HUES64 (cell line): ENCODE data around the gene HIGD1A.

Experiments used
- H3K27ac ChIP-seq: 2 replicates; pipeline ENCODE4 v1.7.0; 2013; ENCODE audit warnings: low read depth, low read length, inconsistent platforms
- H3K27me3 ChIP-seq: 2 replicates; pipeline ENCODE4 v1.6.1; 2013; ENCODE audit warnings: mild to moderate bottlenecking, low read length; ENCODE audit not compliant: insufficient read depth
- H3K36me3 ChIP-seq: 2 replicates; pipeline ENCODE4 v1.6.1; 2013; ENCODE audit warnings: mild to moderate bottlenecking, low read length; ENCODE audit not compliant: insufficient read depth
- H3K4me1 ChIP-seq: 2 replicates; pipeline ENCODE4 v1.6.1; 2013; ENCODE audit warnings: mild to moderate bottlenecking, low read length, moderate library complexity; ENCODE audit not compliant: insufficient read depth
- H3K4me3 ChIP-seq: 2 replicates; pipeline ENCODE4 v1.5.1; 2013; ENCODE audit warnings: mild to moderate bottlenecking, low read length, moderate library complexity
- H3K9ac ChIP-seq: 2 replicates; pipeline ENCODE4 v1.6.1; 2013; ENCODE audit warnings: mild to moderate bottlenecking, low read depth, low read length
- H3K9me3 ChIP-seq: 2 replicates; pipeline ENCODE4 v1.6.1; 2013; ENCODE audit warnings: low read depth, low read length; ENCODE audit not compliant: insufficient read depth
- WGBS: fragments of 150-250, 120-280 bp; methylation state at CpG from one replicate; pipeline ENCODE4 v1.1.7; 2013; ENCODE audit warnings: missing lambda C conversion rate; 5-methylcytosine and 5-hydroxymethylcytosine counted together

HIGD1A gene

DNA sequence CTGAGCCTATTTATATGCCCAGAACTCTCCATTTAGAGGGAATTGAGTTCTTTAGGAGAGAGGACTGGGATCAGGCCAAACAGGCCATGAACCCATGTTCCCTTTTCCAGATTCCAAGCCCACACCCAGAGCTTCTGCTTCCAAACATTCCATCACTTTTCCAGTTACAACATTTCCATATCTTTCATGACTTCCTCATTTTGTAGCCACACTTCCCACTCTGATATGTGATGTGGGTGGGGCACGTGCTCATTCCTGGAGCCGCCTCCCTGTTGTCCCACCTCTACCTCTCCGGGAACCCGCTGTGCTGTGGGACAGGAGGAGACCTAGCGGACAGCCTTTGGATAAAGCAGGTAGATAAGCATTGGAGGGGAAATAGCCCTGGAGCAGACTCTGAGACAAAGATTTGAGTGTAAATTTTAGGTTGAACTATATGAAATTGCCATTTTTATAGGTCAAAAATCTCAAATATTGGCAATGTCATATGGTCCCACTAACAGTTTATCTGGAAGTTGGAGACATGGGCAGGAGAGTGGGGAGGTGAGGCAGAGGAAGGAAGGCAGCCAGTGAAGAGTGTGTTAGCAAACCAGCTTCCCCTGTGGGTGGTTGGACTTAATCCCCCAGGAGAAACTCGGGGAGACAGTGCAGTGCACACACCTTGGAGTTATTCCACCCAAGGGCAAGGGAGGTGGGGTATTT is 39.6 kb upstream of the HIGD1A start:
- Histone ChIP-seq H3K27me3 (no peaks in the 10 kb centered on the region), H3K4me3 (no peak overlapping the region)
- WGBS, result 92% methylated on average over 5 of the region's 6 CpGs

DNA sequence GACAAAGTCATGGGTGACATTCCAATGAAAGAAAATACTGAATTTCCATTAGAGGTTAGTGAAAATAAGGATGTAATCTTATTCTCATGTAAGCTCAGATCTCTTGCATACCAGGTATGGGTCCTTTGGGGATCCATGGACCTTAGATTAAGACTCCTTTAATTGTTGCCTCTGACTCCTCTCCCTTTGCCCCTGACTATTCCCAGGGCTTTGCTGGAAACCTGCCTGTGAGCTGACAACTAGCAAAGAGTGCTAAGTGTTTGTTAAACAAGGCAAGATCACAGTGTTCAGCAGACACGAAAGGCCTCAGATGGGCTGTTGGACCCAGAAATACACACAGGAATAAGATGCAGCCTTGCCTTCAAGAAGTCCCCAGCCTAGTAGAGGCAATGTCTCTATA is 37.0 kb upstream of the HIGD1A start:
- no peaks in the 10 kb centered on the region for H3K9me3 ChIP-seq
- H3K4me3 ChIP-seq, result no peak overlapping the region
- 93% methylated on average over 1 of the region's 1 CpG for WGBS
- H3K27me3 ChIP-seq, result no peaks in the 10 kb centered on the region
- H3K9ac ChIP-seq, result no peak overlapping the region
- no peak overlapping the region for H3K27ac ChIP-seq
- no peaks in the 10 kb centered on the region for H3K36me3 ChIP-seq
- peaks cover 12% of the 10 kb centered on the region; the same call in 1 of the 2 replicates for H3K4me1 ChIP-seq

More for the DNA sequence above, 39.6 kb upstream of the HIGD1A start:
- H3K9ac ChIP-seq, result no peak overlapping the region
- H3K4me1 ChIP-seq, result peaks cover 12% of the 10 kb centered on the region; the same call in 1 of the 2 replicates
- H3K9me3 ChIP-seq, result no peaks in the 10 kb centered on the region
- no peaks in the 10 kb centered on the region for H3K36me3 ChIP-seq
- H3K27ac ChIP-seq, result no peak overlapping the region

DNA sequence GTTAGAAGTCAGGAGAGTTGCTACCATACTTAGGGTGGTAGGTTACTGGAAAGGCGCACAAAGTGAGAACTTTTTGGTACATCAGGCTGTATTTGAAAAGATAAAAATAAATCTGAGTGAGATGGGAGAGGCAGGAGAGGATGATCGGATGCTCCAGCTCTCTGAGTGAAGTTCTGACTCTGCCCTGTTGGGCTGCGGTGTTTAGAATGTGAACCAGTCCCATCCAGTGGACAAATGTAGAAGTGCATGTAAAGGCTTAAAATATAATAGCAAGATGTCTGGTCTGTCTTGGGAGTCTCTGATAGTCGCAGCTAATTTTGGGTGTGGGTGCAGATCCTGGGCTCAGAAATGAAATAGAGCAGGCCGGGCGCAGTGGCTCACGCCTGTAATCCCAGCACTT is 35.3 kb upstream of the HIGD1A start:
- Histone ChIP-seq H3K4me1 (peaks cover 9% of the 10 kb centered on the region; the same call in 1 of the 2 replicates), H3K27ac (no peak overlapping the region), H3K27me3 (no peaks in the 10 kb centered on the region), H3K4me3 (no peak overlapping the region), H3K9ac (no peak overlapping the region), H3K9me3 (no peaks in the 10 kb centered on the region), H3K36me3 (no peaks in the 10 kb centered on the region)
- 76% methylated on average over 7 of the region's 7 CpGs for whole genome bisulfite sequencing

DNA sequence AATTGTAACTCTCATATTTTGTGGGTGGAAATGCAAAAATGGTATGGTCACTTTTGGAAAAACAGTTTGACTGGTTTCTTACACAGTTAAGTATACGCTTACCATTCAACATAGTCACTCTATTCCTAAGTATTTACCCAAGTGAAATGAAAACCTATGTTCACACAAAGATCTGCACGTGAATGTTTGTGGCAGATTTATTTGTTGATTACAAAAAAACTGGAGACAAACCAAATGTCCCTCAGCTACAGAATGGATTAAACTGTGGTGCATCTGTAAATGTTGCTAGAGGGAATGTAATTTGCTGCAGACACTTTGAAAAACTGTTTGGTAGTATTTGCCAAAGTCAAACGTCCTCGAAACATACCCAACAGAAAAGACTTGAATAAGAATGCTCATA is 34.3 kb upstream of the HIGD1A start:
- Histone ChIP-seq H3K36me3 (no peaks in the 10 kb centered on the region), H3K4me3 (no peak overlapping the region), H3K27ac (no peak overlapping the region), H3K9ac (no peak overlapping the region), H3K27me3 (no peaks in the 10 kb centered on the region), H3K9me3 (no peaks in the 10 kb centered on the region), H3K4me1 (no peaks in the 10 kb centered on the region)
- 94% methylated on average over 3 of the region's 4 CpGs for WGBS

DNA sequence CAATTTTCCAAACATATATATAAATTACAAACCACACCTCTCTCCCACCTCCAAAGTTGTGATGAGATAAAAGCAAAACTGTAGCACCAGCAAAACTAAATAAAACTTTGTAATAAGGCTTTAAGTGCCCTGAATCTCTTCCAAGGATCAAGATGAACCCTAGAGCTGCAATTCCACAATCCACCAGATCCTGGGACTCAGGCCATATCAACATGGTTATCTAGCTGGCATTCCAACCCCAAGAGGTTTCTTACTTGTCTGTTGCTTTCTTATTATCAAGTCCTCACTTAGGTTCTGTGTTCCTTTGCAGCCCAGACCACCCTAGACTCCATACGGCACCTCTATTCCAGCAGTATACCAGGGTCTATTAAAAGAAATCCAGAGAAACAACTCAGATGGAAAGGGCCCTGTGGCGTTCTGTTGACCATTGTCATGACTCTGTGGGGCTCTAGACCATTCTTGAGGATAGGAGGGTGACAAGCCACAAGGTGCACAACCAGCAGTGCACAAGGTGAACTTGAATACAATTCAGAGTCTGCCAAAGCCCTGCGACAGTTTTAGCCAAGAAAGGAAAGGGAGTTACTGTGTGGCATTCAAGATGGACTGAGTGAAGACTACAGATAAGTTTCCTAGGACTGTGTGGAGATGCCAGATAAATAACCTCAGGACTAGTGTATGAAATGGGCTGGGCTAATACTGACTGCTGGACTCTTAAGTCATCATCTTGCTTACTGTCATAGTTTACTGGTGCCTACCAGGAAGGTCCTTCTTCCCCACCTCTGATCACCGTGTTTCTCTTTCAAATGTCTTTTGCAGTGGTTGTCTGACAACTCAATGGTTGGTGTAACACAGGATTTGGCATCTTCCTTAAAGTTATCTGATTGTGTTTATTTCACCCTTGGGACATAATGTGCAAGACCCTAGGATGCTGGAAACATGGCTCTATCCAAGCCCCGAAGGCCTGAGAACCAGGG is 32.1 kb upstream of the HIGD1A start:
- H3K4me1 ChIP-seq, result no peaks in the 10 kb centered on the region
- 96% methylated on average over 5 of the region's 5 CpGs for WGBS
- H3K27me3 ChIP-seq, result no peaks in the 10 kb centered on the region
- no peak overlapping the region for H3K9ac ChIP-seq
- no peak overlapping the region for H3K4me3 ChIP-seq
- no peaks in the 10 kb centered on the region for H3K9me3 ChIP-seq
- H3K27ac ChIP-seq, result no peak overlapping the region
- no peaks in the 10 kb centered on the region for H3K36me3 ChIP-seq

DNA sequence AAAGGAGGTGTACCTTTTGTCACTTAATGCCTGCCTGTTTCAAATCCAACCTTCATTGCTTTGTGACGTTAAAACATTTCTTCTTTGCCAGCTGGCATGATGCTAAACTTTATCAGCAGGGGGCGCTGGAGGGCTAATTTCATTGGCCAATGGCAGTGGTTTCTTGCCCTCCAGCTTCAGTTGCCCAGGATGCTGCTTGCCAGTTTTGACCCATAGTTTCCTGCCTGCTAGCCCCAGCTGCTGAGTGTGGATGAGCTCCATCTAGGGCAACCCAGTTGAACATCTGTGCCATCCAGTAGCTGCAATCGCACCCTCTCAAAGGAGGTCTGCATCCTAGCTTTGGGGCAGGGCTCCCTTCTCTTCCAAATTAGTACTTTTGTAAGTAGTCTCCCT is 27.0 kb upstream of the HIGD1A start:
- Histone ChIP-seq H3K27me3 (no peaks in the 10 kb centered on the region), H3K9ac (no peak overlapping the region), H3K9me3 (no peaks in the 10 kb centered on the region), H3K36me3 (no peaks in the 10 kb centered on the region), H3K4me1 (peaks cover 8% of the 10 kb centered on the region), H3K27ac (no peak overlapping the region), H3K4me3 (no peak overlapping the region)
- WGBS, result 29% methylated on average over 3 of the region's 3 CpGs

DNA sequence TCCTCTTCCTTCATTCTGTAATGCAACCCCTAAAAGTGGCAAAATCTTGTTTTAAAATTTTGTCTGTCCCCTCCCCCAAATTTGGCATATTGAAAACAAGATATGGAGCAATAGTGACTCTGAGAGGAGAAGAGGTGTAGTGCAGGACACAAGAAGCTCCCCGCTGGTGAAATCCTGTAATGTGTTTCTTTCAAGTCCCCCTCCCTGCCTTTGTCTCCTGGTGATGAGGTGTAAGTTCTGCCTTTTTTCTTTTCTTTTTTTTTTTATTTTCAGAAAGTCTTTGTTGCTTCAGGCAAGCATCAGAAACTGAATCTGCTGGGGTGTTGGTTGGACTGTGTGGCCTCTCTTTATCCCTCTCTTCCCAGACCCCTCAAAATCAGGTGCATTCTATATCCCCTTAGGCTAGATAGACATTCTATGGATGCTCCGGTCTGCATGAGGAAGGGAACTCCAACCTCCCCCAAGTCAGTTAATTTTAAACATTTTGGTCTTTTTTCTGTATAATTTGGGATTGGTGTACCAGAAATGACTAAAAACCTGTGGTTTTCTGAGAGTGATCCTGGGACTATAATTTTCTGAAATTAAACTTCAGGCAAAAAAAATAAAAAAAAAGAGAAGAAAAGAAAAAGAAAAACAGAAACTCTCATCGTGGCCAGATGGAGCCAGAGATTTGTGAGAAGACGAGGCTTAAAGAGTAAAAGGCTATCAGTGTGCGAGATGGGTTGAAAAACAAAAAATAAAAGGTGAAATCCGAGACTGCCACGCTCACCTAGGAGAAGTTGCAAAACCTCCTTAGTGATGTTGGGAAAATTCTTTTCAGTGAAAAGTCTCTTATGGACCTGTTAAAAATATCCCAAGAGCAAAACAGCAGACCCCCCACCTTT is 26.4 kb upstream of the HIGD1A start:
- no peaks in the 10 kb centered on the region for H3K9me3 ChIP-seq
- WGBS, result 44% methylated on average over 6 of the region's 7 CpGs
- H3K4me1 ChIP-seq, result peaks cover 8% of the 10 kb centered on the region
- no peak overlapping the region for H3K27ac ChIP-seq
- no peak overlapping the region for H3K9ac ChIP-seq
- H3K27me3 ChIP-seq, result no peaks in the 10 kb centered on the region
- H3K4me3 ChIP-seq, result no peak overlapping the region
- no peaks in the 10 kb centered on the region for H3K36me3 ChIP-seq

DNA sequence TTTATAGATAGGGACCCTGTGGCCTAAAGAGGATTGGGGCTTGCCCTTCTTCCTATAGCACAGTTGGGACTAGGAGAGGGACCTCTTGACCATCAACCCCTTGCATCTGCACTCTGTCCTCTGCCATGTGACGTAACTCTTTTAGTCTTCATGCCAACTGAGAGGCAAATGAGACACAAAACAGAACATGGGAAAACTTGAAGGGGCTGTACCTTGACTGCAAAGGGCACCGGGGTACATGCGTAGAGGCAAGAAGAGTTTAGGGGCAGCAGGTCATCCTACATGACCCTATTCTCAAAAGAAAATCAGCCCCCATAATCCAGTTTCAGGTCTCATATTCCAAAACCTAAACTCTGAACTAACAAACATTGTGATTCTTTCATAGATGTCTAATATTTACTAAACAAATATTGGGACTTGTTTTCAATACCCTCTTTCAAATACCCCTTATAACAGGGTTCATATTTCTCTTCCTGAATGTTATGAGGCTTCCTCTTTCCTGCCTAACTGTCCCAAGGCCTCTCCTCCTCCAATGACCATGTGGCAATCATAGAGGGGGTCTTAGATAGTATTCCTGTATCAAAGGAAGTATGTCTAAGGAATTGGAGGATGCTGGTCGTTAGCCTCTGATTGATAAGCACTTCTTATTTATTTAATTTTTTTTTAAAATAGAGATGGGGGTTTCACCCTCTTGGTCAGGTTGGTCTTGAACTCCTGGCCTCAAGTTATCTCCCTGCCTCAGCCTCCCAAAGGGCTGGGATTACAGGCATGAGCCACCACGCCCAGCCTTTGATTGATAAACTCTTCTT is 25.5 kb upstream of the HIGD1A start:
- Histone ChIP-seq H3K27ac (no peak overlapping the region), H3K9me3 (no peaks in the 10 kb centered on the region), H3K27me3 (no peaks in the 10 kb centered on the region), H3K36me3 (no peaks in the 10 kb centered on the region), H3K9ac (no peak overlapping the region), H3K4me1 (peaks cover 8% of the 10 kb centered on the region), H3K4me3 (no peak overlapping the region)
- WGBS, result 85% methylated on average over 4 of the region's 5 CpGs

DNA sequence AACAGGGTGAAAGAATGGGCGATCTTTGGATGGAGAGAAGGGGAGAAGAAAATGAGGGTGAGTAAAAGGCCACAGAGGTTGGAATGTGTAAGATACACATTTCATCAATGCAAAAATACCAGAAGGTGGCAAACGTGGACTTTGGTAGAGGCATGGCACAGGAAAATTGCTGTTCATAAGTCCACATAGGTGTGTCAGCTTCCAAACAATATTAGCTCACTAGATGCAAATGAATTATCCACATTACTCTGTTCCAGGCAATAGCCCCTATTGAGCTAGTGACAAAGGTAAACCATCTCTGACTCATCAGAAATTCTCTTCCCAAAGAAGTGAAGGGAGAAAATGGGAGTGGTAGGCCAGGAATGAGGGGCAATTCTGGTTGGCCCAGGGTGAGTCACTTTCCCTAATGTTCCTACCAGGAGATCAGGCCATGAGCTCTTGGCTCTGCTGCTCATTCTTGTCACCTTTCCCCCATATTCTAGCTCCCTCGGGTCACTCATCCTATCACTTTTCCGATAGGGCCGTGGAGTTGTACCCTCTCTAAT is 24.9 kb upstream of the HIGD1A start:
- H3K27me3 ChIP-seq, result no peaks in the 10 kb centered on the region
- no peaks in the 10 kb centered on the region; the same call in 1 of the 2 replicates for H3K9me3 ChIP-seq
- peaks cover 8% of the 10 kb centered on the region for H3K4me1 ChIP-seq
- WGBS, result 93% methylated on average over 5 of the region's 5 CpGs
- no peak overlapping the region for H3K4me3 ChIP-seq
- H3K9ac ChIP-seq, result no peak overlapping the region
- no peak overlapping the region for H3K27ac ChIP-seq
- no peaks in the 10 kb centered on the region for H3K36me3 ChIP-seq

DNA sequence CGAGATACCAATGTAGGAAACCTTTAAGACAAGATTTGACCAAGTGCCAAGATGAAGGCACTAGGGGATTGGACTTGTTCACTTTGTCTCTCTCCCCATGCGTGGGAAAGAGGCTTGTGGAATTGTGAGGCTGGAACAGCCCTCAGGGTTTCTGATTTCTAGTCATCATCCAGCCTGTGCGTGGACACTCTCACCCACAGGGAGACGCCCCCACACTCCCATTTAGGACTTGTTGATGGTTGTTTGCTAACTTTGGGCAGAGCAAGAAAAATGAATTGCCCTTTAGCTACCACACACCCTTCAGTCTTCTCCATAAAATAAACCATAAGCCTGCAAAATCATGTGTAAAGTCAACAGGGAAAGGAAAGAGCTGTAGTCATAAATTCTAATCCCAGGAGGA is 23.4 kb upstream of the HIGD1A start:
- Histone ChIP-seq H3K36me3 (no peaks in the 10 kb centered on the region), H3K27me3 (no peaks in the 10 kb centered on the region), H3K4me3 (no peak overlapping the region), H3K9ac (no peak overlapping the region), H3K27ac (no peak overlapping the region), H3K4me1 (peaks cover 8% of the 10 kb centered on the region), H3K9me3 (no peaks in the 10 kb centered on the region; the same call in 1 of the 2 replicates)
- 85% methylated on average over 4 of the region's 4 CpGs for WGBS
